ENCODE measurements around the gene NAGPA.

NAGPA gene

DNA sequence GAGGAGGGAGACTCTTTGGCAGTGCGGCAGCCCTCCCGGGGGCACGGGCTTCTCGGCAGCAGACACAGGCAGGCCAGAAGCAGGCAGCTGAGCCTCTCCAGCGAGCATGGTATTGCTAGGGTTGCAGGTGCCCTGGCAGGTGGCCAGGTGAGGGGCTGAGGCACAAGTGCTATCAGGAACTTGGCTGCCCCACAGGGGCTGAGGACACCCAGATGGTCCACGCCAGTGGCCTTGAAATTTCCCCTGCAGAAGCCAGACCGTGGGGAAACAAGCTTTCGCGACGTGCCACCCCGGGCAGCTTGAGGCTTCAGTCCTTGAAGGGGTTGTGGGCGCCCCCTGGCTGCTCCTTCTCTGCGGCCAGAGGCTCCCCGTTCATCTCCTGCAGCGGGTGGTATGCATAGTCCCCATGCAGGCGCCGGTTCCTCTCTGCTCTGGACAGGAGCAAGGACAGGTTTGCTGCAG is 8.5 kb downstream of the NAGPA start:
- DNase-seq: no peak

DNA sequence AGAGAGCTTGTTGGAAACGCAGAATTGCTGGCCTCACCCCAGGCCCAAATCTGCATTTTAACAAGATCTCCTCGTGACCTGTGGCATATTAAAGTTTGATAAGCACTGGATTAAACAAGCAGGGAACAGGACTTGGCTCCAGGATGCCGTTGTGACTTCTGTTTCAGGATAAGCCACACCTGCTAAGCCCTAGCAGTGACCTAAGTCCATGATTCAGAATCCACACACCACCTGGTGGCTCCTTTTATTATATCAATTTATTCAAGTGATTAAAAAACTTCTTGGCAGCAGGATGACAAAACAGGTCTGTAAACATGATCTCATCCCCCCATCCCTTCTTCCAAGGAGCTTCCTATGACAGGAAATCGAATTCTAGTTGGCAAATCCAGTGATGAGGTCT is 9.1 kb downstream of the NAGPA start:
- DNase-seq: no peak

DNA sequence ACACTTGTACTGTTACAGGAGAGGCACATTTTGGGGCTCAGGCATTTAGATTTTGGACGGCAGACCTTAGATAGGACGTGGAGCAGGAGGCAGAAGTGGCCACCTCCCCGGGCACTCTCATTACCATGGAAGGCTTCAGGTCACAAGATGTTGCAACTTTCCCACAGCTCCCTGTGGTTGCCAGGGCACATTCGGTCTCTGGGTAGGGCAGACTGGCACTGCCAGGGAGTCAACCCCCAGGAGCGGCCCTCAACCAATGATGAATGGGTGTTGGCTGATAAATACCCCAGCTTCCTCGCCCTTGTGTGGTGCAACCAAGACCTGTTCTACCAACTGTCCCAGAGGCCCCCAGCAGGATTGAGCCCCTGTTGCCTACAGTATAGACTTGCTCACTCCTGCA is 11.2 kb downstream of the NAGPA start:
- DNase-seq: no peak

DNA sequence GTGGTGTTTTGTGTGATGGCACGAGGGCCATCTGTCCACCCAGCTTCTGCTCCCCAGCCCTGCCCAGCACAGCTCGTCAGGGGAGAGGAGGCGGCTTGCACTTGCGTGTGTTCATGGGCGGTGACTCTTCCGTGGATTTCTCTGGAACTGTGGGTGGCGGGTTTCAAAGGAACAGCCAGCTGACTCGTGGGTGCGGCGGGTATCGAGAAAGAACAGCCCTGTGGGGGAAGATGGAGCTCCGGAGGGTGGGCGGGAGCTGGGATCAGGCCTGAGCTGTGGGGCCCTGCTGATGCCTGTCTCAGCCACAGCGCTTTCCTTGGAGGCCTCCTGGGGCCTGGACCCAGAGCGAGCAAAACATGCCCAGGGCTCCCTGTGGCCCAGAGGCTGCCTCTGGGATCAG is 13.2 kb downstream of the NAGPA start:
- DNase-seq: no peak

DNA sequence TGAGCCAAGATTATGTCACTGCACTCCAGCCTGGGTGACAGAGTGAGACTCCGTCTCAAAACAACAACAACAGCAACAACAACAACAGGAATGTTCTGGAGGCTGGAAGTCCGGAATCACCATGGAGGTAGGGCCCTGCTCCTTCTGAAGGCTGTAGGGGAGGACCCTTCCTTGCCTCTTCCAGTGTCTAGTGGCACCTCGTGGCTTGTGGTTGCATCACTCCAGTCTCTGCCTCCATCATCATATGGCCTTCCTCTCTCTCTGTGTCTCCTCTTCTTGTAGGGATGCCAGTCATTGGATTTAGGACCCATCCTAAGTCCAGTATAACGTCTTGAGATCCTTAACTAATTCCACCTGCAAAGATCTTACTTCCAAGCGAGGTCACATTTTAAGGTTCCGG is 14.0 kb downstream of the NAGPA start:
- DNase-seq: no peak

DNA sequence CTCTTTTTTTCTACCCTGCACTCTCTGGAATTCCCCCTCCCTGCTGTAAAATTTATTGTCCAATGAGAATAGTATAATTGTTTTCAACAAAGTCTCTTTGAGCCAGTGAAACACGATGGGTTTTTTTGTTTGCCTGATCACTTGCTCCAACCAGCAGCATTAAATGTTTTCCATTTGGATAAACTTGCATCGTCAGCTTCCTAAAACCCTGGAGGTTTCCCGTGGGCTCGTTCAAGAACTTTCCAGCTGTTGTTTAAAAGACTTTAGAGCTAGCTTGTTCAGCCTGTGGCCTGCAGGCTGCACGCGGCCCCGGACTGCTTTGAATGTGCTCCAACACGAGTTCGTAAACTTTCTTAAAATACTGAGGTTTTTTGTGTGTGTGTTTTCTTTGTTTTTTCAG is 14.9 kb downstream of the NAGPA start:
- no peak for DNase-seq

DNA sequence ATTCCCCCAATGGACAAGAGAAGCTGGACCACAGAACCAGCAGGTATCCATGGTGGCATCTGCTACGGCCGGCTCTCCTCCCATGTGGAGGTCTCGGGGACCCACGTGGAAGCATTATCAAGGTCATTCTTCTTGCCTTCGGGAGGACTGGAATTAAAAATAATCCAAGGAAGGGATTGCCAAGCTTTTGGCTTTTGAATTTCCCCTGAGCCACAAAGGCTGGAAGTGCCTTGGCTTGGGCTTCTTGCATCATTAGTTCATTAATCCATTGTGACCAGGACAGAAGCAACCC is 16.1 kb downstream of the NAGPA start:
- DNase-seq: no peak

DNA sequence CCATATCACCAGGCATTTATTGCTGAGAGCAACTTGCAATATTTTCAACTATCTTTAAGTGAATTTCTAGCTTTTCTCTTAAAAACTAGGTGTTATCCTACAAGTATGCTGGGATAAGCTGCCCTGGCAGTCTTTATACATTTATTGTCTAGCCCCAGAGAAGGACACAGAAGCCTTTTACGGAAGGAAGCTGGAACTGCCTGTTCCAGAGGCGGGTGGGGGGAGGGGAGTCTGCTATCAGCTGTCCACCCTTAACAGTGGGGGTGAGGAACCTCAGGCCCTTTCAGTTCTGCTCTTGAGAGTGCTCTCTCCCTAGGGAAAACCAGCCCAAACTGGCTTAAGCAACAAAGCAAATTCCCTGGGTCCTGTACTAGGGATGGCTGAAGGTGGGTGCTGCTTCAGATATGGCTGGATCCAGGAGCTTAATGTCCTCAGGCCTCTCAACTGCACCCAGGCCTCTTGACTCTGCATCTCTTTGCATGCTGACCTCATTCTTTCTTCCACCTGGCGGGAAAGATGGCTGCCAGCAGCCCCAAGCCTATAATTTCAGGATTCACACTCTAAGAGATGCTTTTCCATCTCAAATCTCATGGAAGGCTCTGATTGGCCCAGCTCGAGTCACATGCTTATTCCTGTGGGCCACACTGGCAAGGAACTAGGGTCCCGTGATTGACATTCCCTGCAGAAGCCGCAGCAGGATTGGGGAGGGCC is 16.6 kb downstream of the NAGPA start:
- DNase-seq: no peak

DNA sequence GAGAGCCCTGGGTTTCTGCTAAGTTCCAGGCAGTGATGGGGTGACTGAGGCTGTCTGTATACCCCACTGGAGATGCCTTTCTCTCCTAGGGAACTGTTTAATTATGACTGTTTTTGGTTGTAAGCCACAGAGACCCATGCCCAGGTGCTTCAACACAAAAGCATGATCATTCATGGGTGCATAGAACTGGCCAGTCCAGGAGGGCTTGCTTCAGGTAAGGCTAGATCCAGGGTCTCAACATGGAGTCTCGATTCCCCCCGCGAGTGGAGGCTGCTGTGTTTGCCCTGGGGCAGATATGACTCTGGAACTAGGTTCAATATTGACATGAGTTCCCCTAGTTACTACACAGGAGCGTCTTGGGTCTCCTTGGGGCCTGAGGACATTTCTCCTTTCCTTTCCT is 17.8 kb downstream of the NAGPA start:
- DNase-seq: no peak

DNA sequence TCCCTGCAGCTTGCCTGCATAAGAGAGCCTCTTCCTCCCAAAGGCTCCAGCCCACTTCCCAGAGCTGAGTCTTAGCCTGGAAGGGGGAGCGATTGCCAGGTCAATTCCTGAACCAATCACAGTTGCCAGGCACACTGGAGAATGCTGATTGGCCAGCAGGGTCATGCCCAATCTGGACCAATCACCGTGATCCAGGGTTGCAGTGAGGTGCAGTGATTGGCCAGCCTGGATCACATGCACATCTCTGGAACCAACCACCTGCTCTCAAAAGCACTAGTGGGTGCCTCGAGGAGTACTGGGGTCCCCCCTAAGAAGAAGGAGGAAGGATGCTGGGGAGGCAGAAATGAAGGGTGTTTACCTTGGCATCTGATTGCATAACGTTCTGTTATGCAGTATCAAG is 18.4 kb downstream of the NAGPA start:
- no peak for DNase-seq

DNA sequence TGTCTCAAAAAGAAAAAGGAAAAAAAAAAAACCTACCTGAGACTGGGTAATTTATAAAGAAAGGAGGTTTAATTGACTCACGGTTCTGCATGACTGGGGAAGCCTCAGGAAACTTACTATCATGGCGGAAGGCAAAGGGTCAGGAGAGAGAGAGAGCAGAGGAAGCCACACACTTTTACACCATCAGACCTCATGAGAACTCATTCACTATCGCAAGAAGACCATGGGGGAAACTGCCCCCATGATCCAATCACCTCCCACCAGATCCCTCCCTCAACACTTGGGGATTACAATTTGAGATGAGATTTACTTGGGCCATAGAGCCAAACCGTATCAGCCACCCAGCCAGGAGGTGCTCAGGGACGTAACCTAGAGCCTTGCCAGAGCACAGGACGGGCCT is 20.8 kb downstream of the NAGPA start:
- no peak for DNase-seq

DNA sequence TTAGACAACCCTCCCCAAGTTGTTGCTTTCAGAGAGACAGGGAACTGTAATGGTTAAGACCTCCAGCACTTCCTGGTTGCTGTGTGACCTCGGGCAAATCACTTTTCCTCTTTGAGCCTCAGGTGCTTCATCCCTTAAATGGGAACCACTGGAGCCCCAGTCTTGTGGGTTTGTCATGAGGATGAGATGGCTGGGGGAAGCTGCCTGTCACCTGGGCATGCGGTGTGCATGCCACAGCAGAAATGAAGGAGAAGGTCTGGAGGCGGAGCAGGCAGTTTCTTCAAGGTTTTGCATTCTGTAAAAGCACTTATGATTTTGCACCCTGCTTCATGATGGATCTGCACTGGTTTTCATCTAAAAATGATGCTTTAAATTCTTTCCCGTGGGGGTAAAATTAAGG is 22.1 kb downstream of the NAGPA start:
- DNase-seq: no peak

DNA sequence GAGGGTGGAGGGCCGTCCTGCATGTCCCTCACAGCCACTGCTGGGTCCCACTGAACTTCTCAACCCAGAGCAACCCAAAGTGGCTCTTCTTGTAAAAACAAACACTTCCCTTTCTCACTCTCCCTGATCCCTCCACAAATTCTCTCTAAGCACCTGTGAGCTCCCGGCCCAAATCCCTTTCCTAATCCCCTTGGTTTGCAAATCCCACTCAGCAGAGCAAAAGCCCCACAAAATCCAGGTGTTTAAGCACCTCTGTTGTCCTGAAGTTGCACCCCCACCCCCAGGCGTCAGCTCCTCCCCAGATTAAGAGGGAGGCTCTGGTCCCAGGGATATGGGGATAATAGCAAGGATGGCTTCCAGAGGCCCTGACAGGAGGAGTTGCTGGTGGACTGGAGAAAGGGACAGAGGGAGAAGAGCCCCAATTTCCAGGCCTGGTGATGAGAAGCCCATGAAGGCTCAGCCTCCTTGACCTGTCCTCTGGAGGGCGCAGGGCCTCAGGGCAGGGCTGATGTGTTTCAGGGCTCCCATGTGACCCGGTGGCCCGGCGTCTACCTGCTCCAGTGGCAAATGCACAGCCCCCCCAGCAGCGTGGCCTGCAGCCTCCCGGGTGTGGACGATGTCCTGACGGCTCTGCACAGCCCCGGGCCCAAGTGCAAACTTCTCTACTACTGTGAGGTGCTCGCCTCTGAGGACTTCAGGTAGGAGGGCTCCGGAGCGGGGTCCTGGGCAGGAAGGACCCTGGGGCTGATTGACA is 23.0 kb downstream of the NAGPA start:
- DNase-seq: no peak

DNA sequence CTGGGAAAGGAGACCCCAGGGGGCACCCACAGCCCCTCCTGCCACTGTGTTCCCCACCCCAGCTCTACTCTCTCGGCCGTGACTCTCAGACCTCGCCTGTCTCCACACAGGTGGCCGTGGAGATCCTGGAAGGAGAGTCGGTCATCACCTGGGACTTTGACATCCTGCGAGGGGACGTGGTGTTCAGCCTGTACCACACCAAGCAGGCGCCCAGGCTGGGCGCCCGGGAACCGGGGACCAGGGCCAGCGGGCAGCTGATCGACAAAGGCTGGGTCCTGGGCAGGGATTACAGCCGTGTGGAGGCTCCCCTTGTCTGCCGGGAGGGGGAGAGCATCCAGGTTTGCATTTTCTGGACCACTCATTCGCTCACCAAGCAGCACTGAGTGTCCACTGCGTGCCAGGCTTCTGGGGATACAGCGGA is 25.4 kb downstream of the NAGPA start:
- no peak for DNase-seq

DNA sequence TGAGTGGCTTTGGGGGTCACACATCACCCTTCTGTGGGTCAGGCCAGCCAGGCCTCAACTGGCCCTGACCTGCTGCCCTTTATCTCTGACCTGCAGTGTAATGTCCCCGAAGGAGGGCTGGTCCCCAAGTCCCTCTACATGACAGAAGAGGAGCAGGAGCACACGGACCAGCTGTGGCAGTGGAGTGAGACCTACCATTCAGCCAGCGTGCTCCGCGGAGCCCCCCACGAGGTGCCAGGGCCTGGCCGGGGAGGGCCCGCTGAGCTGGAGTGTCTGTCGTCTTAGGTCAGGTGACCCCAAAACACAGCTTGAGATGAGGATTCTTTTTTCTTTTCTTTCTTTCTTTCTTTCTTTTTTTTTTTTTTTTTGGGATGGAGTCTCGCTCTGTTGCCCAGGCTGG is 26.5 kb downstream of the NAGPA start:
- no peak for DNase-seq

DNA sequence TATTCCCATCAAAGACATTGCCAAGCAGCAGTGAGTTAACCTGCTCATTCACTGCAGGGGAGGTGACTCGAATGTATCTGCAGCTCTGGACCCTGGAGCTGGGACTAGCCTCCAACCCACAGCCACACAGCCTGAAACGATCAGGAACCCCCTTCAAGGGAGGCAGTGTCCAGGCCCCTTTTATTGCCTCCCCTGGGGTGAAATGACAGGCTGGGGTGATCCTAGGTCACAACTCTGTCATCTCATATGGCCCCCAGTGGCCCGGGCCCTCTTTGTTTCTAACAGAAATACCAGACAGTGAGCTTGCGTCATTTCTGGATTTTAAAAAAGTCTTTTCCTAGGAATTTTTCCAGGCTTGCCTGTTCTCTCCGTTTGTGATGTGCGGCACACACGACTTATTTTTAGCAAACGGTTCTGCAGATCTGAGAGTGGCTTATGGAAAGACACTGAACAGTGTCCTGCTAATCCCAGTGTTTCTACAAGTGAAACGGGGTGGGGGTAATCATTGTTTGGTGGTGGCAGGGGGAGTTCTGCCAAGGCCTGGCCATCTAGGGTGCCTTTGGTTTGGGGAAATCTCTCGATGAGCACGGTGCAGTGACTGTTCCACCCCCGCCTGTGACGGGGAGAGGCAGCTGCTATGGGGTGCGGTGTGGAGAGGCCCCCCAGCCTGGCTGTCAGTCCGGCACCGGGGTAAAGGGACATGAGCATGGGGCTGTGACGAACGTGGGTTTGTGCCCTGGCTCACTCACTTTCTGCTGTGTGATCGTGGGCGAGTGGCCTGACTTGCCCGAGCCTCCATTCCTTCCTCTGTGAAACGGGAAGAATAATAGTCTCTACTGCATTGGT is 27.2 kb downstream of the NAGPA start:
- no peak for DNase-seq

DNA sequence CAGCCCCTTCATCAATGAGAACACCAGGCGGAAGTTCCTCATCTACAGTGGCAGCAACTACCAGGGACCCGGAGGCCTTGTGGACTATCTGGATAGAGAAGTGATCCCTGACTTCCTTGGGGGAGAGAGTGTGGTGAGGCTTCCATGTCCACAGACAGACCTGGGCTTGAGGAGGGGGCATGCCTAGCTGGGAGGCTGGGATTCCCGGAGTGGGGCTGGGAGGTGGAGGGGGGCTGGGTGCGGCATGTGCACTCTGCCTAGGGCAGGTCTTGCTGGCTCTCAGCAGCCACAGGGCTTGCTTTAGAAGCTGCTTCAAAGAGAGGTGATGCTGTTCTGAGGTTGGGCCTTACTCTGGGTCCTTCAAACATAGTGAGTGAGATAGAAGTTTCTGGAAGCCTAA is 27.8 kb downstream of the NAGPA start:
- no peak for DNase-seq

DNA sequence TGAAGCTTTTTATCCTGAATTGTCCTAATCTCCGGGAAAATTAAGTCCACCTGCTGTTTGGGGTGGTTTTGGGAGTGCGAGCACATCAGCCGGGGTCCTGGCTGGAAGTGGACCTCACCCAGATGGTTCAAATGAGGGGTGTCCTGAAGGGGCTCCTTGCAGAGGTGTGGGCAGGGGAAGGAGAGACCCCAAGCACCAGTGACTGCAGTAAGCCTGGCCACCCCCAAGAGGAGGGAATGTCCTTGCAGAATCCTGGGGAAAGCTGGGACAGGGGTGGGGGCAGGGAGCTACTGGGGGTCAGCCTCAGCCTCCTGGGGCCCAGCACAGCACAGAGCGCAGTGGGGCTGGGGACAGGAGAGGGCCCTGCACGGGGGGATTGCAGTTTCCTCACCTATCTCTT is 29.4 kb downstream of the NAGPA start:
- no peak for DNase-seq

DNA sequence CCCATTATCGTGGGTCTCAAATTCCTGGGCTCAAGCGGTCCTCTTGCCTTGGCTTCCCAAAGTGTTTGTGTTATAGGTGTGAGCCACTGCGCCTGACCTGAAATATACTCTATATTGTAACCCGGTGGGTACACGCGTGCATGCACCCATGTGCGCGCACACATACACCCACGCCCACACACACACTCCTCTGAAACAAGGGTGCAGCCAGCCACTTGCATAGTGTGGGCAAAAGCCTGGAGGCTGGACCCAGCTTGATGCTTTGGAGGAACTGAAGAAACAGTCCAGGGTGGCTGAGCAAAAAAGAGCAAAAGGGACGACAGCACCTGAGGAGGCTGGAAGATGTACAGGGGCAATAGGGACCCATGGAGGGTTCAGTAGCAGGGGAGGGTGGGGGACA is 29.9 kb downstream of the NAGPA start:
- DNase-seq: no peak

DNA sequence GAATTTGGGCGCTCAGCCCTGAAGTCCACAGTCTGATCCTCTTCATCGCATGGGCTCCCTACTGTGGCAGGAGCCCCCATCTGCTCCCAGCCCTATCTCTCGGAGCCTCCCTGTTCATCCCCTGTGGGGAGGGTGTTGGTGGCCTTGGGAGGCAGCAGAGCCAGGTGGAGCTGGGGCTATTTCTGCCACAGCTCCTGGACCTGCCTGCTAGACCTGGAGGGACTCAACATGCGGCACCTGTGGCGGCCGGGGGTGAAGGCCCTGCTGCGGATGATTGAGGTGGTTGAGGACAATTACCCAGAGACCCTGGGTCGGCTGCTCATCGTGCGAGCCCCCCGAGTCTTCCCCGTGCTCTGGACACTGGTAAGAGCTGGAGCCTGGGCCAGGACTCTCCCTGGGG is 30.5 kb downstream of the NAGPA start:
- DNase-seq: no peak

DNA sequence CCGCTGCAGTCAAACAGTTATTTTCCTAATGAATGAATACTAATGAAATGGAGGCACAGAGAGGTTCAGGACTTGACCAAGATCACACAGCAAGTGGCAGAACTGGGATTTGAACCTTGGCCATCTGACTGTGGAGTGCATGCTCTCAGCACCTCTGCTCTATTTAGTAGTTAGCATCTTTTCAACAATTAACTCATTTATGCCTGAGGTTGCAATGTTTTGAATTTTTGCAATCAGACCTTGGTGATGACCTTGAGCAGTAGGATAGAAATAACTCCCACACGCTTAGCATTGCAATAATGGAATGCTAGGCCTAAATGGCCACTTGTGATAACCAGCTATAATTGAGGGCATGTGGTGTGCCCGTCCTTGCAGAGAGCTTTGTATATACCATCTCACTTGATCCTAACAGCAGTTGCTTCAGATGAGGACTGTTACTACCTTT is 31.0 kb downstream of the NAGPA start:
- DNase-seq: no peak

DNA sequence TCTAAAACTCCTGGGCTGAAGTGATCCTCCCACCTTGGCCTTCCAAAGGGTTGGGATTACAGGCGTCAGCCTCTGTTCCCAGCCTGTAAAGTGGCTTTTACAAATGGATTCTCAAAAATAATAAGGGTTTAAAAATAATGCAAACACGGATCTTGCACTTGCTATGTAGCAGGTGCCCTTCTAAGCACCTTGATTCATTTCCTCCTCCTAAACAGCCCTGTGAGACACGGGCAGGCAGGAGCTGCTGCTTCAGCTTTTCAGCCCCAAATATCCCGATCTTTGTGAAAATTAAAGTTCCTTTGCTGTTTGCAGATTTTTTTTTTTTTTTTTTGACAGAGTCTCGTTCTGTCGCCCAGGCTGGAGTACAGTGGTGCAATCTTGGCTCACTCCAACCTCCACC is 31.7 kb downstream of the NAGPA start:
- no peak for DNase-seq

DNA sequence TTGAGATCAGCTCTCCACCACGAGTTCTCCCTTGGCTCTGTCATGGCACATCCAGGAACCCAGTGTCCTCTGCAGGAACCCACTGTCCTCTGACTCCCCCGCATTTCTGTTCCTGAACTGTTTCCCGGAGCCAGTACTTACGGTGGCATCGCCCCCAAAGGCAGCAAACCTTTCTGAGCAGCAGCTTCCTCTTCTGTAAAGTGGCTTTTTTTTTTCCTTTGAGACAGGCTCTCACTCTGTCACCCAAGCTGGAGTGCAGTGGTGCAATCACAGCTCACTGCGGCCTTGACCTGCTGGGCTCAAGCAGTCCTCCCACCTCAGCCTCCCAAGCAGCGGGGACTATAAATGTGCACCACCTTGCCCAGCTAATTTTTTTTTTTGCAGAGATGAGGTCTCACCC is 32.2 kb downstream of the NAGPA start:
- DNase-seq: no peak

DNA sequence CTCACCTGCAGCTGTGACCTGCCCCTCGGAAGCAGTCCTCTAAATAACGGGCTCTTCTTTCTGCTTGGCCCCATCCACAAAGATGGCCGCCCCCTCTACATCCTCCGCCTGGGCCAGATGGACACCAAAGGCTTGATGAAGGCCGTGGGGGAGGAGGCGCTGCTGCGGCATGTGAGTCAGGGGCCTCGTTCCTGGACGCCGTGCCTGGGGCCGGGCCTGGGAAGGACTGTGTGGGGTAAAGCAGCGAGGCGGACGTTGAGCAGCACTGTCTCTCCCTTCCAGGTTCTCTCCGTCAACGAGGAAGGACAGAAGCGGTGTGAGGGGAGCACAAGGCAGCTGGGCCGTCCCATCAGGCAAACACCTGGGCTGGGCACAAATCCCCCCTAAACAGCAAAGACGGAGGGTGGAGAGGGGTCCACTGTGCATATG is 33.1 kb downstream of the NAGPA start:
- DNase-seq: no peak

Measured in activated CD4-positive, alpha-beta T cell treated with anti-CD3 and anti-CD28 coated beads, Interleukin-2, amount 50 U/mL, for 1 hour (primary cell).